Endodermal cell (in vitro differentiated cells): ENCODE results near the gene MCU. TPM values are rescaled to one million over a fixed set of nuclear protein-coding genes. Genes with fewer than 3 reads are reported as not detected.
"Not testable (repeated sequence)": the region's sequence is repeated elsewhere in the genome, so short reads cannot be mapped to it uniquely, and the experiment has no call there.

ENCODE experiments used
- DNase-seq: peaks from one replicate; pipeline ENCODE4 v3.0.0-alpha.2; 2017
- H3K27ac ChIP-seq: 2 replicates; pipeline ENCODE4 v1.5.1; 2013; ENCODE audit warnings: mild to moderate bottlenecking, low read depth, low read length, moderate library complexity
- H3K27me3 ChIP-seq: 2 replicates; pipeline ENCODE4 v1.6.1; 2013; ENCODE audit warnings: mild to moderate bottlenecking, low read length, moderate library complexity; ENCODE audit not compliant: insufficient read depth, control insufficient read depth, poor library complexity, severe bottlenecking
- H3K36me3 ChIP-seq: 2 replicates; pipeline ENCODE4 v1.7.0; 2013; ENCODE audit warnings: mild to moderate bottlenecking, low read length, moderate library complexity; ENCODE audit not compliant: control insufficient read depth, insufficient read depth
- H3K4me1 ChIP-seq: one replicate; pipeline ENCODE4 v1.7.0; 2013; ENCODE audit warnings: low read length; ENCODE audit not compliant: control insufficient read depth, insufficient read depth
- H3K4me3 ChIP-seq: 2 replicates; pipeline ENCODE4 v1.5.1; 2013; ENCODE audit warnings: mild to moderate bottlenecking, low read length, moderate library complexity
- H3K9ac ChIP-seq: 2 replicates; pipeline ENCODE4 v1.6.1; 2013; ENCODE audit warnings: mild to moderate bottlenecking, low read length, moderate library complexity; ENCODE audit not compliant: poor library complexity, severe bottlenecking; ENCODE audit errors: extremely low read depth
- H3K9me3 ChIP-seq: 2 replicates; pipeline ENCODE4 v1.6.1; 2013; ENCODE audit warnings: mild to moderate bottlenecking, low read length, moderate library complexity; ENCODE audit not compliant: control insufficient read depth
- H3K27ac Mint-ChIP-seq: 2 replicates; pipeline ENCODE4 v1.8.0; 2020; ENCODE audit warnings: mixed read lengths
- H3K27me3 Mint-ChIP-seq: 2 replicates; pipeline ENCODE4 v1.8.0; 2021; ENCODE audit warnings: mild to moderate bottlenecking, mixed read lengths; ENCODE audit not compliant: insufficient read depth
- H3K36me3 Mint-ChIP-seq: 2 replicates; pipeline ENCODE4 v1.8.0; 2020; ENCODE audit warnings: low read depth, mixed read lengths
- H3K4me1 Mint-ChIP-seq: 2 replicates; pipeline ENCODE4 v1.8.0; 2020; ENCODE audit warnings: mixed read lengths
- H3K4me3 Mint-ChIP-seq: 2 replicates; pipeline ENCODE4 v1.8.0; 2020; ENCODE audit warnings: mild to moderate bottlenecking, moderate library complexity, mixed read lengths
- H3K9me3 Mint-ChIP-seq: 2 replicates; pipeline ENCODE4 v1.8.0; 2020; ENCODE audit warnings: mild to moderate bottlenecking, mixed read lengths
- CTCF ChIP-seq: fragments of 200-600 bp; sonication (generic); conservative IDR thresholded peaks from 2 replicates; pipeline ENCODE4 v1.5.0; 2021; ENCODE audit warnings: antibody characterized with exemption, mild to moderate bottlenecking
- WGBS, 2 experiments: methylation state at CpG; one replicate each; pipeline versions ENCODE4 v1.1.5 to v1.1.7; 2013; ENCODE audit warnings: missing lambda C conversion rate in 2 of 2, mixed read lengths in 1 of 2; ENCODE audit not compliant: insufficient coverage in 1 of 2, insufficient read length in 1 of 2; 5-methylcytosine and 5-hydroxymethylcytosine counted together
- total RNA-seq, 2 donors: library from RNA; stranded (reverse); fragmentation: NEBNext Ultra II Directional in 1 of 2; extraction: Animal tissue kit (Norgen Biotek cat#: 25700) in 1 of 2; gene quantifications; 2 replicates in 1 of 2; 3 replicates in 1 of 2; pipeline ENCODE4 v1.2.1, GENCODE V29; 2021

Gene MCU
- total RNA-seq, 2 donors from 2014 or later = 46.1 to 48.5 TPM

DNA sequence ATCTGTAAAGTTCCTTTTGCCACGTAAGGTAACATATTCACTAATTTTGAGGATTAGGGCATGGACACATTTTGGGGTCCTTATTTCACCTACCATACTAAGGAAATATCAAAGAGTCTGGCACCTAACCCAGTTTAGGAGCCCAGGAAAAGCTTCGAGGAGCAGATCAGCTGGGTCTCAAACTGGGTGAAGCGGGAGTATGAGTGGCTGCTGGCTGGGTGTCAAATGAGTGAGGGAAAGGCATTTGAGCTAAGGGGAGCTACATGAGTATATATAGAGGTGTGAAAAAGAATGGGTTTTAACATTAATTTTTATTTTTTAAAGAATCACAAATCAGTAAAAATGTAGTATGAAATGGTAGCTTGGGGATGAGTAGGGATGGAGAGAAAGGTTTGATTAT, 71.3 kb downstream of the MCU start:
- Mint-ChIP-seq H3K9me3 (no peaks in the 10 kb centered on the region), H3K27ac (no peak overlapping the region), H3K36me3 (peaks cover 4% of the 10 kb centered on the region), H3K4me3 (no peak overlapping the region), H3K27me3 (no peaks in the 10 kb centered on the region), H3K4me1 (peaks cover 42% of the 10 kb centered on the region)
- H3K9ac ChIP-seq = no peak overlapping the region
- no peaks in the 10 kb centered on the region for H3K27me3 ChIP-seq
- peaks cover 10% of the 10 kb centered on the region for H3K4me1 ChIP-seq
- WGBS, 2 experiments = 89 to 92% methylated on average over 3 of the region's 3 CpGs
- no peak overlapping the region for H3K4me3 ChIP-seq
- H3K27ac ChIP-seq = no peak overlapping the region
- no peaks in the 10 kb centered on the region for H3K9me3 ChIP-seq
- no peaks in the 10 kb centered on the region for H3K36me3 ChIP-seq
- no peak for TF ChIP-seq CTCF
- no peak for DNase-seq

DNA sequence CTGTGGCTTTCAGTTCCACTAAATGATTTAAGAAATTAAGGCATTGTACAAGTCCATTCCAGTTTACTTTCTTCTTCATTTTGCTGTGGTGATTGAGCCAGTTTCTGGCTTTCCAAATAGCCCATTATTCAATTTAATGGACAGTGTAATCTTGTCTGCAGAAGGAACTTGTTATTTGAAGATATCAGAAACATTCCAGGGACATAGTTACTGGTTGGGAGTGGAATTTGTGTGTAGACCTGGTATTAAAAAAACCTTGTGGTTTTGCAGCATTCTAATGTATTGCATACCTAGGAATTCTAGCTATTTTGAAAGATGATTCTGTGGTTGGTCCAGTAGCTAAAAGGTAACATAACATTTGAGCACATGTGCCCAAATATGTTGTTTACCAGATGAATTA, 72.2 kb downstream of the MCU start:
- Histone ChIP-seq H3K27ac (no peak overlapping the region), H3K36me3 (no peaks in the 10 kb centered on the region), H3K4me3 (no peak overlapping the region), H3K4me1 (peaks cover 7% of the 10 kb centered on the region), H3K9ac (no peak overlapping the region), H3K27me3 (no peaks in the 10 kb centered on the region), H3K9me3 (no peaks in the 10 kb centered on the region)
- Mint-ChIP-seq H3K4me3 (no peak overlapping the region), H3K9me3 (no peaks in the 10 kb centered on the region), H3K4me1 (peaks cover 34% of the 10 kb centered on the region), H3K36me3 (peaks cover 4% of the 10 kb centered on the region), H3K27ac (no peak overlapping the region), H3K27me3 (no peaks in the 10 kb centered on the region)
- no peak for DNase-seq
- no peak for TF ChIP-seq CTCF

DNA sequence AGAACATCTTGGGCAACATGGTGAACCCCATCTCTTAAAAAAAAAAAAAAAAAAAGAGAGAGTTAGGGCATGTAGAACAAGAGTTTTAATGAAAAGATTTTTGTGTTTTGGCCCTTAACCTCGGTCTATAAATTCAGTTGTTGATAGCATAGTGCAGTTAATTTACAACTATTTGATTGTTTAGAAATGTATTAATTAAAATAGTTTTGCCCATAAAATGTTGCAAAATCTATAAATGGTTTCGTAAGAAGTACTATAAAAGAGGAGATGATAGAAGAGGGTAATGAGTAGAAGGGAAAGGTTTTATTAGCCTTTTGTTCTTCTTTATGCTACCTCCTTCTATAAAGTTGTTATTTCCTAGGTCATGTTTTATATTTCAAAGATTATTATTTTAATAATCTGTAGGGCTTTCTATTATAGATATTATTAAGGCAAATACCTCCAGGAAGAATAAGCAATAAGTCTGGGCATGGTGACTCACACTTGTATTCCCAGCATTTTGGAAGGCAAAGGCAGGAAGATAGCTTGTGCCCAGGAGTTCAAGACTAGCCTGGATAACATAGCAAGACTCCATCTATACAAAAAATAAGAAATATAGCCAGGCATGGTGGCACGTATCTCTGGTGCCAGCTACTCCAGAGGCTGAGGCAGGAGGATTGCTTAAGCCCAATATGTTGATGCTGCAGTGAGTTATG, 73.3 kb downstream of the MCU start:
- H3K9me3 Mint-ChIP-seq = no peaks in the 10 kb centered on the region

GRCh38 chr10:72771195-72771594, 79.3 kb downstream of the MCU start:
- H3K9me3 ChIP-seq = peaks cover 36% of the 10 kb centered on the region
- H3K4me3 Mint-ChIP-seq = not testable (repeated sequence)

More for the DNA sequence above, 73.3 kb downstream of the MCU start:
- H3K4me3 Mint-ChIP-seq = no peak overlapping the region
- Histone ChIP-seq H3K27ac (no peak overlapping the region), H3K27me3 (no peaks in the 10 kb centered on the region), H3K9me3 (no peaks in the 10 kb centered on the region), H3K9ac (no peak overlapping the region), H3K36me3 (no peaks in the 10 kb centered on the region), H3K4me3 (no peak overlapping the region), H3K4me1 (peaks cover 5% of the 10 kb centered on the region)
- H3K4me1 Mint-ChIP-seq = peaks cover 27% of the 10 kb centered on the region
- WGBS, 2 experiments = 95% methylated on average over 3 of the region's 3 CpGs
- DNase-seq = no peak
- H3K27me3 Mint-ChIP-seq = no peaks in the 10 kb centered on the region
- no peak for TF ChIP-seq CTCF
- H3K27ac Mint-ChIP-seq = no peak overlapping the region
- peaks cover 4% of the 10 kb centered on the region for H3K36me3 Mint-ChIP-seq

More at GRCh38 chr10:72771195-72771594, 79.3 kb downstream of the MCU start:
- not testable (repeated sequence) for H3K27ac ChIP-seq, H3K27ac Mint-ChIP-seq, H3K27me3 Mint-ChIP-seq, DNase-seq, H3K36me3 ChIP-seq, H3K9ac ChIP-seq, H3K4me1 Mint-ChIP-seq, H3K4me1 ChIP-seq, H3K4me3 ChIP-seq, H3K27me3 ChIP-seq
- peaks cover 26% of the 10 kb centered on the region for H3K9me3 Mint-ChIP-seq
- H3K36me3 Mint-ChIP-seq = peaks cover 39% of the 10 kb centered on the region
